Endodermal cell (in vitro differentiated cells): ENCODE measurements around the gene CCDC57. TPM values are rescaled to one million over a fixed set of nuclear protein-coding genes. Genes with fewer than 3 reads are reported as not detected.

Source experiments
- DNase-seq: peaks from one replicate; pipeline ENCODE4 v3.0.0-alpha.2; 2017
- H3K27ac ChIP-seq: 2 replicates; pipeline ENCODE4 v1.5.1; 2013; ENCODE audit warnings: mild to moderate bottlenecking, low read depth, low read length, moderate library complexity
- H3K27me3 ChIP-seq: 2 replicates; pipeline ENCODE4 v1.6.1; 2013; ENCODE audit warnings: mild to moderate bottlenecking, low read length, moderate library complexity; ENCODE audit not compliant: insufficient read depth, control insufficient read depth, poor library complexity, severe bottlenecking
- H3K36me3 ChIP-seq: 2 replicates; pipeline ENCODE4 v1.7.0; 2013; ENCODE audit warnings: mild to moderate bottlenecking, low read length, moderate library complexity; ENCODE audit not compliant: control insufficient read depth, insufficient read depth
- H3K4me1 ChIP-seq: one replicate; pipeline ENCODE4 v1.7.0; 2013; ENCODE audit warnings: low read length; ENCODE audit not compliant: control insufficient read depth, insufficient read depth
- H3K4me3 ChIP-seq: 2 replicates; pipeline ENCODE4 v1.5.1; 2013; ENCODE audit warnings: mild to moderate bottlenecking, low read length, moderate library complexity
- H3K9ac ChIP-seq: 2 replicates; pipeline ENCODE4 v1.6.1; 2013; ENCODE audit warnings: mild to moderate bottlenecking, low read length, moderate library complexity; ENCODE audit not compliant: poor library complexity, severe bottlenecking; ENCODE audit errors: extremely low read depth
- H3K9me3 ChIP-seq: 2 replicates; pipeline ENCODE4 v1.6.1; 2013; ENCODE audit warnings: mild to moderate bottlenecking, low read length, moderate library complexity; ENCODE audit not compliant: control insufficient read depth
- H3K27ac Mint-ChIP-seq: 2 replicates; pipeline ENCODE4 v1.8.0; 2020; ENCODE audit warnings: mixed read lengths
- H3K27me3 Mint-ChIP-seq: 2 replicates; pipeline ENCODE4 v1.8.0; 2021; ENCODE audit warnings: mild to moderate bottlenecking, mixed read lengths; ENCODE audit not compliant: insufficient read depth
- H3K36me3 Mint-ChIP-seq: 2 replicates; pipeline ENCODE4 v1.8.0; 2020; ENCODE audit warnings: low read depth, mixed read lengths
- H3K4me1 Mint-ChIP-seq: 2 replicates; pipeline ENCODE4 v1.8.0; 2020; ENCODE audit warnings: mixed read lengths
- H3K4me3 Mint-ChIP-seq: 2 replicates; pipeline ENCODE4 v1.8.0; 2020; ENCODE audit warnings: mild to moderate bottlenecking, moderate library complexity, mixed read lengths
- H3K9me3 Mint-ChIP-seq: 2 replicates; pipeline ENCODE4 v1.8.0; 2020; ENCODE audit warnings: mild to moderate bottlenecking, mixed read lengths
- CTCF ChIP-seq: fragments of 200-600 bp; sonication (generic); conservative IDR thresholded peaks from 2 replicates; pipeline ENCODE4 v1.5.0; 2021; ENCODE audit warnings: antibody characterized with exemption, mild to moderate bottlenecking
- WGBS, 2 experiments: methylation state at CpG; one replicate each; pipeline versions ENCODE4 v1.1.5 to v1.1.7; 2013; ENCODE audit warnings: missing lambda C conversion rate in 2 of 2, mixed read lengths in 1 of 2; ENCODE audit not compliant: insufficient coverage in 1 of 2, insufficient read length in 1 of 2; 5-methylcytosine and 5-hydroxymethylcytosine counted together
- total RNA-seq, 2 donors: library from RNA; stranded (reverse); fragmentation: NEBNext Ultra II Directional in 1 of 2; extraction: Animal tissue kit (Norgen Biotek cat#: 25700) in 1 of 2; gene quantifications; 2 replicates in 1 of 2; 3 replicates in 1 of 2; pipeline ENCODE4 v1.2.1, GENCODE V29; 2021

Gene CCDC57
- total RNA-seq, 2 donors from 2014 or later, result 61.8 to 82.8 TPM

- no peak overlapping the region for H3K9ac ChIP-seq
- peaks cover 14% of the 10 kb centered on the region for H3K9me3 Mint-ChIP-seq
- no peaks in the 10 kb centered on the region for H3K27me3 Mint-ChIP-seq
- no peak for TF ChIP-seq CTCF
- 84 to 98% methylated on average over 5 to 17 of the region's 22 CpGs for WGBS, 2 experiments
- no peaks in the 10 kb centered on the region for H3K36me3 ChIP-seq
- H3K9me3 ChIP-seq, result no peaks in the 10 kb centered on the region
- no peak overlapping the region for H3K4me3 ChIP-seq
- H3K27ac ChIP-seq, result no peak overlapping the region
- no peak overlapping the region for H3K27ac Mint-ChIP-seq
- no peak overlapping the region for H3K4me3 Mint-ChIP-seq
- peaks cover 34% of the 10 kb centered on the region for H3K36me3 Mint-ChIP-seq
- H3K4me1 ChIP-seq, result no peaks in the 10 kb centered on the region
- no peak for DNase-seq
- H3K27me3 ChIP-seq, result no peaks in the 10 kb centered on the region
- peaks cover 2% of the 10 kb centered on the region for H3K4me1 Mint-ChIP-seq
Measured at GRCh38 chr17:82151106-82151957, 61.3 kb downstream of the CCDC57 start.

GRCh38 chr17:82149401-82150099 lies 63.1 kb downstream of the CCDC57 start:
- no peak for TF ChIP-seq CTCF
- Histone ChIP-seq H3K27me3 (no peaks in the 10 kb centered on the region), H3K36me3 (no peaks in the 10 kb centered on the region), H3K9me3 (no peaks in the 10 kb centered on the region), H3K4me3 (no peak overlapping the region), H3K27ac (no peak overlapping the region), H3K4me1 (no peaks in the 10 kb centered on the region), H3K9ac (no peak overlapping the region)
- no peak overlapping the region for H3K4me3 Mint-ChIP-seq
- no peak for DNase-seq
- peaks cover 30% of the 10 kb centered on the region for H3K36me3 Mint-ChIP-seq
- H3K27me3 Mint-ChIP-seq, result no peaks in the 10 kb centered on the region
- H3K4me1 Mint-ChIP-seq, result peaks cover 2% of the 10 kb centered on the region
- peaks cover 14% of the 10 kb centered on the region for H3K9me3 Mint-ChIP-seq
- H3K27ac Mint-ChIP-seq, result no peak overlapping the region
- WGBS, 2 experiments, result 88 to 93% methylated on average over 19 to 27 of the region's 27 CpGs

GRCh38 chr17:82148997-82149396 lies 63.6 kb downstream of the CCDC57 start:
- H3K36me3 ChIP-seq, result no peaks in the 10 kb centered on the region
- Mint-ChIP-seq H3K4me1 (peaks cover 2% of the 10 kb centered on the region), H3K36me3 (peaks cover 29% of the 10 kb centered on the region), H3K4me3 (no peak overlapping the region), H3K27ac (no peak overlapping the region), H3K9me3 (peaks cover 14% of the 10 kb centered on the region), H3K27me3 (no peaks in the 10 kb centered on the region)
- H3K27ac ChIP-seq, result no peak overlapping the region
- H3K4me3 ChIP-seq, result no peak overlapping the region
- no peaks in the 10 kb centered on the region for H3K9me3 ChIP-seq
- no peaks in the 10 kb centered on the region for H3K4me1 ChIP-seq
- H3K9ac ChIP-seq, result no peak overlapping the region
- TF ChIP-seq CTCF, result no peak
- no peak for DNase-seq
- no peaks in the 10 kb centered on the region for H3K27me3 ChIP-seq
- 89% methylated on average over 1 of the region's 2 CpGs; no CpG with 5 or more reads in 1 of the 2 experiments for WGBS, 2 experiments
